Measurements from ENCODE around the gene TUBB3.

The TUBB3 gene

GRCh38 chr16:89919535-89920406 lies 3.4 kb upstream of the TUBB3 start:
- H3K4me3 ChIP-seq (ENCODE audit: control insufficient read depth, low read depth, low read length) = no peak overlapping the region
- TF ChIP-seq CTCF (IDR thresholded peaks at IDR 0.05; ENCODE audit: control insufficient read depth, insufficient read depth, low read depth, low read length, missing control alignments) = no peak
- DNase-seq (ENCODE audit: low read depth) = no peak

- H3K4me3 ChIP-seq (ENCODE audit: control insufficient read depth, low read depth, low read length) = no peak overlapping the region
- no peak for DNase-seq (ENCODE audit: low read depth)
- no peak for TF ChIP-seq CTCF (IDR thresholded peaks at IDR 0.05; ENCODE audit: control insufficient read depth, insufficient read depth, low read depth, low read length, missing control alignments)
Measured at GRCh38 chr16:89920723-89921122, 2.4 kb upstream of the TUBB3 start.

GRCh38 chr16:89921131-89921701 lies 1.9 kb upstream of the TUBB3 start:
- DNase-seq (ENCODE audit: low read depth) = no peak
- no peak for TF ChIP-seq CTCF (IDR thresholded peaks at IDR 0.05; ENCODE audit: control insufficient read depth, insufficient read depth, low read depth, low read length, missing control alignments)
- no peak overlapping the region for H3K4me3 ChIP-seq (ENCODE audit: control insufficient read depth, low read depth, low read length)

GRCh38 chr16:89921702-89922476 lies 1.3 kb upstream of the TUBB3 start:
- peak; percentile 71 for DNase-seq (ENCODE audit: low read depth)
- no peak for TF ChIP-seq CTCF (IDR thresholded peaks at IDR 0.05; ENCODE audit: control insufficient read depth, insufficient read depth, low read depth, low read length, missing control alignments)
- peak overlapping the region; percentile 80 for H3K4me3 ChIP-seq (ENCODE audit: control insufficient read depth, low read depth, low read length)

GRCh38 chr16:89922477-89922883 lies 662 bp upstream of the TUBB3 start:
- H3K4me3 ChIP-seq (ENCODE audit: control insufficient read depth, low read depth, low read length) = peak overlapping the region; percentile 80
- peak; percentile 73 for DNase-seq (ENCODE audit: low read depth)
- no peak for TF ChIP-seq CTCF (IDR thresholded peaks at IDR 0.05; ENCODE audit: control insufficient read depth, insufficient read depth, low read depth, low read length, missing control alignments)

GRCh38 chr16:89923640-89924296 lies 626 bp downstream of the TUBB3 start:
- DNase-seq (ENCODE audit: low read depth) = no peak
- H3K4me3 ChIP-seq (ENCODE audit: control insufficient read depth, low read depth, low read length) = peak overlapping the region; percentile 94

More at GRCh38 chr16:89923640-89924296, 626 bp downstream of the TUBB3 start:
- TF ChIP-seq CTCF (IDR thresholded peaks at IDR 0.05; ENCODE audit: control insufficient read depth, insufficient read depth, low read depth, low read length, missing control alignments) = no peak
